Fibroblast of the aortic adventitia (primary cell): Measurements from ENCODE around the gene SLC17A4. TPM values are rescaled to one million over a fixed set of nuclear protein-coding genes. Genes with fewer than 3 reads are reported as not detected.
A peak's percentile ranks its signal among the peaks of the same experiment; 100 is the strongest.

ENCODE experiments used
- DNase-seq: peaks from one replicate; pipeline ENCODE4 v3.0.0-alpha.2; 2010; ENCODE audit warnings: low read depth
- H3K4me3 ChIP-seq: 2 replicates; pipeline ENCODE4 v1.5.1; 2011; ENCODE audit warnings: low read depth, mild to moderate bottlenecking, control low read depth, low read length, moderate library complexity
- CTCF ChIP-seq: IDR thresholded peaks from 2 replicates; pipeline ENCODE4 v1.5.1; 2011; ENCODE audit warnings: mild to moderate bottlenecking, low read length, control low read depth, inconsistent platforms; ENCODE audit not compliant: insufficient read depth
- total RNA-seq: library from RNA; depleted of rRNA; stranded (reverse); fragments of >200 nt; gene quantifications from 2 replicates; pipeline ENCODE4 v1.2.3, GENCODE V29; 2012; ENCODE audit warnings: low replicate concordance

Gene SLC17A4
- total RNA-seq, 1 donor: not detected

- DNase-seq: no peak
- H3K4me3 ChIP-seq: no peak overlapping the region
- TF ChIP-seq CTCF: no peak
Measured at GRCh38 chr6:25787428-25787827, 32.9 kb downstream of the SLC17A4 start.

GRCh38 chr6:25788305-25788922 lies 33.9 kb downstream of the SLC17A4 start:
- peak; percentile 67 for TF ChIP-seq CTCF
- H3K4me3 ChIP-seq: no peak overlapping the region
- peak; percentile 65 for DNase-seq

GRCh38 chr6:25789475-25789874 lies 34.9 kb downstream of the SLC17A4 start:
- DNase-seq: no peak
- TF ChIP-seq CTCF: no peak
- H3K4me3 ChIP-seq: no peak overlapping the region

GRCh38 chr6:25792016-25792415 lies 37.5 kb downstream of the SLC17A4 start:
- TF ChIP-seq CTCF: no peak
- H3K4me3 ChIP-seq: no peak overlapping the region
- DNase-seq: no peak

- no peak for DNase-seq
- no peak overlapping the region for H3K4me3 ChIP-seq
- no peak for TF ChIP-seq CTCF
Measured at GRCh38 chr6:25793970-25794369, 39.4 kb downstream of the SLC17A4 start.

- no peak for TF ChIP-seq CTCF
- no peak overlapping the region for H3K4me3 ChIP-seq
- DNase-seq: no peak
Measured at GRCh38 chr6:25794784-25795183, 40.2 kb downstream of the SLC17A4 start.

GRCh38 chr6:25801436-25801835 lies 46.9 kb downstream of the SLC17A4 start:
- DNase-seq: no peak
- H3K4me3 ChIP-seq: no peak overlapping the region
- no peak for TF ChIP-seq CTCF
